Measurements from ENCODE around the gene TPMT.

The TPMT gene

GRCh38 chr6:18107061-18107460, 47.8 kb downstream of the TPMT start:
- DNase-seq, result no peak

GRCh38 chr6:18102783-18103509, 51.9 kb downstream of the TPMT start:
- DNase-seq, result no peak

GRCh38 chr6:18101873-18102272, 53.0 kb downstream of the TPMT start:
- DNase-seq, result no peak

GRCh38 chr6:18101271-18101670, 53.6 kb downstream of the TPMT start:
- DNase-seq, result no peak

- no peak for DNase-seq
Observed at GRCh38 chr6:18100296-18100695, 54.6 kb downstream of the TPMT start.

GRCh38 chr6:18099511-18099910, 55.4 kb downstream of the TPMT start:
- no peak for DNase-seq

GRCh38 chr6:18096423-18096822, 58.5 kb downstream of the TPMT start:
- DNase-seq, result no peak

- DNase-seq, result no peak
Observed at GRCh38 chr6:18091382-18091781, 63.5 kb downstream of the TPMT start.

- DNase-seq, result no peak
Observed at GRCh38 chr6:18090349-18090786, 64.5 kb downstream of the TPMT start.

- DNase-seq, result no peak
Observed at GRCh38 chr6:18088419-18089296, 66.2 kb downstream of the TPMT start.

GRCh38 chr6:18087396-18088165, 67.3 kb downstream of the TPMT start:
- DNase-seq, result no peak

GRCh38 chr6:18081025-18081668, 73.7 kb downstream of the TPMT start:
- no peak for DNase-seq

GRCh38 chr6:18080544-18080943, 74.3 kb downstream of the TPMT start:
- DNase-seq, result no peak

GRCh38 chr6:18078866-18079265, 76.0 kb downstream of the TPMT start:
- no peak for DNase-seq
